Suprapubic skin (tissue), 4 donors: ENCODE data around the gene DAAM2. TPM values are rescaled to one million over a fixed set of nuclear protein-coding genes. Genes with fewer than 3 reads are reported as not detected.

Experiments
- DNase-seq, 2 donors: peaks; one replicate each; pipeline ENCODE4 v3.0.0-alpha.2; 2019; ENCODE audit warnings: low spot score in 2 of 2
- H3K27ac ChIP-seq: fragments of 200-600 bp; sonication (generic); one replicate; pipeline ENCODE4 v1.5.1; 2019
- H3K27me3 ChIP-seq: fragments of 200-600 bp; sonication (generic); one replicate; pipeline ENCODE4 v1.5.1; 2019
- H3K36me3 ChIP-seq: fragments of 200-600 bp; sonication (generic); one replicate; pipeline ENCODE4 v1.5.1; 2019
- H3K4me1 ChIP-seq: fragments of 200-600 bp; sonication (generic); one replicate; pipeline ENCODE4 v1.5.1; 2019
- H3K4me3 ChIP-seq: fragments of 200-600 bp; sonication (generic); one replicate; pipeline ENCODE4 v1.5.1; 2019; ENCODE audit warnings: mild to moderate bottlenecking
- H3K9me3 ChIP-seq: fragments of 200-600 bp; sonication (generic); one replicate; pipeline ENCODE4 v1.5.1; 2019
- EP300 ChIP-seq: sonication (generic); formaldehyde crosslinking; IDR thresholded peaks from one replicate; pipeline ENCODE4 v1.6.1; 2017; ENCODE audit warnings: antibody characterized with exemption
- POLR2A ChIP-seq, 2 donors: fragments of 450-650 bp; IDR thresholded peaks; one replicate each; pipeline ENCODE4 v1.6.1; 2017; ENCODE audit warnings: antibody characterized with exemption in 2 of 2, mild to moderate bottlenecking in 2 of 2, moderate library complexity in 2 of 2
- POLR2AphosphoS5 ChIP-seq, 3 donors: sonication (generic); formaldehyde crosslinking; IDR thresholded peaks; one replicate each; pipeline ENCODE4 v1.6.1; 2017; ENCODE audit warnings: antibody characterized with exemption in 3 of 3
- WGBS: methylation state at CpG from one replicate; pipeline ENCODE4 v1.1.5; 2018; 5-methylcytosine and 5-hydroxymethylcytosine counted together
- total RNA-seq, 4 donors: library from RNA; depleted of rRNA; stranded (reverse); fragments of >200 nt; gene quantifications; one replicate each; pipeline ENCODE4 v1.1.0, GENCODE V29; 2016
- TF ChIP-seq, protein P1 (sequence below), 2 donors: fragments of 200-600 bp in 1 of 2; fragments of 450-650 bp in 1 of 2; sonication (generic) in 1 of 2; IDR thresholded peaks; one replicate each; pipeline ENCODE4 v1.5.1; 2016 to 2019; ENCODE audit warnings: antibody characterized with exemption in 2 of 2, mild to moderate bottlenecking in 1 of 2, moderate library complexity in 1 of 2

Gene DAAM2
- total RNA-seq, 4 donors from 2014 or later, result 4.7 to 17.6 (median 9.9) TPM

DNA sequence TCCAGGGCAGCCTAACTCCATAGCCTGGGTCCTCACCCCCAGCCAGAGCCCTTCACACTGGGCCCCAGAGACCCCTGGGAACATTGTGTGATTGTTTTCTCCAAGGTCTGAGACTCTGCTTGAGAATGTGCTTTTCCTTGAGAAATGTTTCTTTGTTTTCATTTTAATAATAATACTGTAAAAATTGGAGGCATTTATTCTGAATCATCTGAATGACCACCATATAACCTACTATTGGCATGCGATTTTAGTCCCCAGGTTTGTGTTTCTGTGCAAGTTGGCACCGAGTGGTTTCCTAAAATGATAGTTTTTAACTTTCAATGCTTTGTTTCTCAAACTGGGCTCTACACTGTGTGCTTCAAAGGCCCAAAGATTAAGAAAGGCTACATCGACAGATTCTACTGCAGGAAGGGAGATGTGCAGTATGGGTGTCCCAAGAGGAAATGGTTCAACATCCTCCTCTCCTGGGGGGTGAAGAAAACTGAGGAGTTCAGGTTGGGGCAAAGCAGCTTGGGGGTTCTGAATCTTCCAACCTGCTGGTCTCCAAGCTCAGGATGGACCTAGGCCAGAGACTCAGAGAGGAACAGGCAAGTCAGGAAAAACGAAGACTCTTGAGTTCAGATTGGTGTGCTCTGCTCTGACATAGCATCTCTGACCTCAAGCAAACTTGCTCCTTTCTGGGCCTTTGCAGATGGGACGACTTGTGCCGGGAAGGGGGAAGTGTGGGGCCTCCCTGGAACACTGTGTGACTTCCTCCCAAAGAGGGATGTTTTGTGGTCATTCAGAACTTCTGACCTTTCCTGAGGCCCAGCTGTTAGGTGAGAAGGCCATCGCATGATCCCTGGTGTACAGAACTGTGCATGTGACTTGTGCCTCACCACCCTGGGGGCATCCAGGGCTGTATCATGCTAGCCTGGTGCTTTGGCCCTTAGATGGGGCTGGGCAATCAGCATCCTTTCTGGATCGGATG is 31.0 kb downstream of the DAAM2 start:
- TF ChIP-seq EP300, result peak; percentile 89
- TF ChIP-seq POLR2A (IDR thresholded peaks at IDR 0.05), result no peak
- TF ChIP-seq POLR2AphosphoS5 (IDR thresholded peaks at IDR 0.05), result peak in 2 of 3 donors; percentile 39 to 91
- peak overlapping the region; percentile 89 for H3K27ac ChIP-seq

DNA sequence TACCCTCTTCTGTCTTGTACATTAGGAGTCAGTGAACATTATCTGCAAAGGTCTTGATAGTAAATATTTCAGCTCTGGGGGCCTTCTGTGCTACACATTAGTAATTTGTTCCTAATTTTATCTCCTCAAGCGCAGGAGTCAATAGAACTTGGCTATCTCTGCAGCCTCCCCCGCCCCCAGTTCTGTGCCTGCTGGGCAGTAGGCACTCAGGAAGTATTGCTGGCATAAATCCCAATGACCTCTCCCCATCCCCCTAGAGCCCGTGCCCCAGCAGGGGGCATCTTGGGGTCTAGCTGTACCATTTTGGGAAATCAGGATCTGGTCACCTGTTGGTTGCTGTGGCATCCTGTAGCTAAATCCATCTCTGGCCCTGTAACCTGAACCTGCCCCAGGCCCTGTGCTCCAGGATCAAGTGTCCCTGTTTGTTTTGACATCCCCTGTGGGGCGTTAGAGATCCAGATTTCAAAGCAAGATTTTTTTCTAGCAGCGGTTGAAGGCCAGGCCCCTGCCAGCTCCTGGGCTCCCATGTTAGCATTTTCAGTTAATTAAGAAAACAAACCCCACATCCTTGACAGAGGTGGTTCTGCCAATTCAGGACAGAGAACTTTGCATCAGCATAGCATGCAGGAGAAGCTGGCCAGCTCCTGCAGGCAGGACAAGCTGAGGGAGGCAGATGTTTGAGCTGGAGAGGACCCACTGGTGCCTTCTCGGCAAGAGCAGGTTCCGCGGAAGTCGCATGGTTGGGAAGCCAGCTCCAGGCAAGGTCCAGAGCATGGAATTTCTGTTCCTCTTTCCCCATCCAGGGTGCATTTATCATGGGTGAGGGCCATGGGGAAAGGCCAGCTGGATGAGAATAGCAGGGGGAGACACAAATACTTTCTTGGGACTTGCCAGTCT is 32.1 kb downstream of the DAAM2 start:
- Histone ChIP-seq H3K4me1 (peaks cover 45% of the 10 kb centered on the region), H3K27me3 (no peaks in the 10 kb centered on the region), H3K27ac (peak overlapping the region; percentile 73), H3K9me3 (no peaks in the 10 kb centered on the region), H3K36me3 (no peaks in the 10 kb centered on the region), H3K4me3 (no peak overlapping the region)
- 70% methylated on average over 9 of the region's 9 CpGs for WGBS
- no peak for DNase-seq
- TF ChIP-seq POLR2A (IDR thresholded peaks at IDR 0.05), result no peak
- TF ChIP-seq, protein P1, sequence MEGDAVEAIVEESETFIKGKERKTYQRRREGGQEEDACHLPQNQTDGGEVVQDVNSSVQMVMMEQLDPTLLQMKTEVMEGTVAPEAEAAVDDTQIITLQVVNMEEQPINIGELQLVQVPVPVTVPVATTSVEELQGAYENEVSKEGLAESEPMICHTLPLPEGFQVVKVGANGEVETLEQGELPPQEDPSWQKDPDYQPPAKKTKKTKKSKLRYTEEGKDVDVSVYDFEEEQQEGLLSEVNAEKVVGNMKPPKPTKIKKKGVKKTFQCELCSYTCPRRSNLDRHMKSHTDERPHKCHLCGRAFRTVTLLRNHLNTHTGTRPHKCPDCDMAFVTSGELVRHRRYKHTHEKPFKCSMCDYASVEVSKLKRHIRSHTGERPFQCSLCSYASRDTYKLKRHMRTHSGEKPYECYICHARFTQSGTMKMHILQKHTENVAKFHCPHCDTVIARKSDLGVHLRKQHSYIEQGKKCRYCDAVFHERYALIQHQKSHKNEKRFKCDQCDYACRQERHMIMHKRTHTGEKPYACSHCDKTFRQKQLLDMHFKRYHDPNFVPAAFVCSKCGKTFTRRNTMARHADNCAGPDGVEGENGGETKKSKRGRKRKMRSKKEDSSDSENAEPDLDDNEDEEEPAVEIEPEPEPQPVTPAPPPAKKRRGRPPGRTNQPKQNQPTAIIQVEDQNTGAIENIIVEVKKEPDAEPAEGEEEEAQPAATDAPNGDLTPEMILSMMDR (IDR thresholded peaks at IDR 0.05), result no peak

More for the DNA sequence above, 31.0 kb downstream of the DAAM2 start:
- Histone ChIP-seq H3K36me3 (no peaks in the 10 kb centered on the region), H3K9me3 (no peaks in the 10 kb centered on the region), H3K4me3 (peak overlapping the region; percentile 14), H3K4me1 (peaks cover 50% of the 10 kb centered on the region), H3K27me3 (no peaks in the 10 kb centered on the region)
- DNase-seq, result no peak
- WGBS, result 64% methylated on average over 6 of the region's 8 CpGs

DNA sequence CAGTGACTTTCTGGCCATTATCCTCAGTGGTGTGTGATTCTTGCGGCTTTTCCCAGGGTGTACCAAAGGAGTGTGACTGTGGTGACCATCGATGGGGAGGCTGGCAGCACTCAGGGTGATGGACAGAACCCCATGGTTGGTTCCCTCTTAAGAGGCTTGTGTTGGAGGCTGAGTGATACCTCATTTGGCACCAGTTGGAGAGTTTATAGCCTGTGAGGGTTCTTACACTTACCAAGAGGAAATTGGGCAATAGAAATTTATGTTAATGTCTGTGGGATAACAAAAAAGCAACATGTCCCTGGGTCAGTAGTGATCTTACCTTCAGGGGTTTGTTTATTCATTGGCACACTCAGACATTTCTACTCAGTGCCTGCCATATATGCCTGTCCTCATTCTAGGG is 37.2 kb downstream of the DAAM2 start:
- H3K4me1 ChIP-seq, result peaks cover 9% of the 10 kb centered on the region
- WGBS, result no CpG with 5 or more reads among the region's 2 CpGs
- H3K36me3 ChIP-seq, result no peaks in the 10 kb centered on the region
- TF ChIP-seq EP300, result no peak
- no peaks in the 10 kb centered on the region for H3K9me3 ChIP-seq
- no peaks in the 10 kb centered on the region for H3K27me3 ChIP-seq
- no peak for DNase-seq
- H3K27ac ChIP-seq, result no peak overlapping the region
- H3K4me3 ChIP-seq, result no peak overlapping the region

DNA sequence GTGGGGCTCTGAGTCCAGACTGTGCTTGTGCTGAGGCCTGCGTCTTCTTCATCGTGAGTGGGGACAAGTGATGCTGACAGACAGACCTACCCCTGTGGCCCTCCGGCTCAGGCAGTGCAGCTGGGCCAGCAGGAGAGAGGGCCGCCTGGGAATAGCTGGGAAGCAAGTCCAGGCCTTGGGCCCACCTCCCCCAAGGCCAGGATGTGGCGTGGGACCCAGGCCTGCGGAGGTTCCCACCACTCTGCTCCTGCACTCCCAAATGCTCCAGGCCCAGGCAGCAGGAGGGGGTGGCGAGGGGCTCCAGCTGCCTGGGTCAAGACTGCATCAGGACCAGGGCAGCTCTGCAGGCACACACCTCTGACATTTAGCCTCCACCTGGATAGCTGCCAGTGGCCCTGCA is 38.3 kb downstream of the DAAM2 start:
- WGBS, result 66% methylated on average over 7 of the region's 7 CpGs
- TF ChIP-seq POLR2AphosphoS5 (IDR thresholded peaks at IDR 0.05), result no peak
- no peak for TF ChIP-seq POLR2A (IDR thresholded peaks at IDR 0.05)
- TF ChIP-seq, protein P1 (IDR thresholded peaks at IDR 0.05), result no peak
- no peak for TF ChIP-seq EP300
- Histone ChIP-seq H3K4me3 (no peak overlapping the region), H3K27me3 (no peaks in the 10 kb centered on the region), H3K27ac (no peak overlapping the region), H3K36me3 (no peaks in the 10 kb centered on the region), H3K4me1 (peaks cover 3% of the 10 kb centered on the region), H3K9me3 (no peaks in the 10 kb centered on the region)
- DNase-seq, result no peak

DNA sequence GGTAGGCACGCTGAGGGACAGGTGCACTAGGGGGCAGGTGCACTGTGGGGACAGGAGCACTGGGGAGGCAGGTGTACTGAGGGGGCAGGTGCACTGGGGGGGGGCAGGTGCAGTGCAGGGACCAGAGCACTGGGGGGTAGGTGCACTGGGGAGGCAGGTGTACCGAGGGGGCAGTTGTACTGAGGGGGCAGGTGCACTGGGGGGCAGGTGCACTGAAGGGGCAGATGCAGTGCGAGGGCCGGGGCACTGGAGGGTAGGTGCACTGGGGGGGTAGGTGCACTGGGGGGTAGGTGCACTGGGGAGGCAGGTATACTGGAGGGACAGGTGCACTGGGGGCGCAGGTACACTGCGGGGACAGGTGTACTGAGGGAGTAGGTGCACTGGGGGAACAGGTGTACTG is 39.5 kb downstream of the DAAM2 start:
- DNase-seq, result no peak
- Histone ChIP-seq H3K9me3 (no peaks in the 10 kb centered on the region), H3K4me1 (peaks cover 8% of the 10 kb centered on the region), H3K27ac (no peak overlapping the region), H3K36me3 (no peaks in the 10 kb centered on the region), H3K4me3 (no peak overlapping the region), H3K27me3 (no peaks in the 10 kb centered on the region)
- WGBS, result 83% methylated on average over 6 of the region's 6 CpGs
- TF ChIP-seq POLR2AphosphoS5 (IDR thresholded peaks at IDR 0.05), result no peak
- no peak for TF ChIP-seq POLR2A (IDR thresholded peaks at IDR 0.05)
- no peak for TF ChIP-seq EP300
- TF ChIP-seq, protein P1 (IDR thresholded peaks at IDR 0.05), result no peak

DNA sequence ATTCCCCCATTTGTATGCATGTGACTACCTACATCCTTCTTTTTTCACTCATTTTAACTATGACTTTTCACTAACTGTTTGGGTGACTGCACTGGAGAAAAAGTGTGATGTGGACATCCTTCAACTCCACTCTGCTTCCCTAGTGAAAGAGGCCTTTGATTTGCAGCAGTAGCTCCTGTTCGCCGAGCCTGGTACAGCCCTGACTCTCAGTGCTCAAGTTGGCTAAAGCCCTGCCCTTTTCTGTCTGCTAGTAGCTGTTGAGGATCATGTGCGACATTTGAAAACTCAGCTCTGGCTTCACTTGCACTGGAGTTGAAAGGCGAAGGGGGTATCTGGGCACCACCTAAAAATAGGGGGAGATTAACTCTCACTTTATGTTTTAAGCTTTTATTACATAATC is 42.1 kb downstream of the DAAM2 start:
- TF ChIP-seq POLR2AphosphoS5 (IDR thresholded peaks at IDR 0.05) (no peak), EP300 (no peak)
- TF ChIP-seq, protein P1 (IDR thresholded peaks at IDR 0.05), result no peak
- DNase-seq, result no peak
- Histone ChIP-seq H3K4me1 (peaks cover 10% of the 10 kb centered on the region), H3K4me3 (no peak overlapping the region), H3K9me3 (no peaks in the 10 kb centered on the region), H3K27ac (no peak overlapping the region), H3K27me3 (no peaks in the 10 kb centered on the region), H3K36me3 (no peaks in the 10 kb centered on the region)
- 80% methylated on average over 4 of the region's 4 CpGs for WGBS
